GM23338 (cell line): ENCODE results near the gene HLX. TPM values are rescaled to one million over a fixed set of nuclear protein-coding genes. Genes with fewer than 3 reads are reported as not detected.

Source experiments
- ATAC-seq: fragments of 200-7000 bp; cut with Tn5 transposase; 3 replicates; pipeline ENCODE4 v1.9.1; 2020
- DNase-seq: peaks from one replicate; pipeline ENCODE4 v3.0.0-alpha.2; 2015; ENCODE audit warnings: low spot score
- H2AFZ ChIP-seq: fragments of 200-600 bp; sonication (generic); 2 replicates; pipeline ENCODE4 v1.8.0; 2016; ENCODE audit warnings: antibody characterized with exemption, mild to moderate bottlenecking, moderate library complexity
- H3F3A ChIP-seq: fragments of 200-600 bp; sonication (generic); replicated peaks from 2 replicates; pipeline ENCODE4 v1.8.0; 2017; ENCODE audit warnings: antibody characterized with exemption, mixed run types, low read depth
- H3K27ac ChIP-seq: fragments of 200-600 bp; sonication (generic); 2 replicates; pipeline ENCODE4 v1.6.1; 2016; ENCODE audit warnings: low read depth
- H3K27me3 ChIP-seq: fragments of 200-600 bp; sonication (generic); 2 replicates; pipeline ENCODE4 v1.8.0; 2016; ENCODE audit warnings: mild to moderate bottlenecking, mixed run types, moderate library complexity; ENCODE audit not compliant: insufficient read depth
- H3K36me3 ChIP-seq: fragments of 200-600 bp; sonication (generic); 2 replicates; pipeline ENCODE4 v1.8.0; 2016; ENCODE audit warnings: mild to moderate bottlenecking; ENCODE audit not compliant: insufficient read depth
- H3K4me1 ChIP-seq: fragments of 200-600 bp; sonication (generic); 2 replicates; pipeline ENCODE4 v1.8.0; 2016; ENCODE audit warnings: mild to moderate bottlenecking, moderate library complexity; ENCODE audit not compliant: insufficient read depth
- H3K4me2 ChIP-seq: fragments of 200-600 bp; sonication (generic); 2 replicates; pipeline ENCODE4 v1.7.1; 2017; ENCODE audit warnings: mixed run types
- H3K4me3 ChIP-seq: fragments of 200-600 bp; sonication (generic); 2 replicates; pipeline ENCODE4 v1.6.1; 2016; ENCODE audit warnings: mixed run types
- H3K79me2 ChIP-seq: fragments of 200-600 bp; sonication (generic); replicated peaks from 2 replicates; pipeline ENCODE4 v1.8.0; 2017; ENCODE audit warnings: mild to moderate bottlenecking; ENCODE audit not compliant: insufficient read depth
- H3K9me2 ChIP-seq: fragments of 200-600 bp; sonication (generic); 2 replicates; pipeline ENCODE4 v1.8.0; 2017; ENCODE audit not compliant: insufficient read depth
- H4K20me1 ChIP-seq: fragments of 200-600 bp; sonication (generic); replicated peaks from 2 replicates; pipeline ENCODE4 v1.8.0; 2017; ENCODE audit warnings: mild to moderate bottlenecking; ENCODE audit not compliant: insufficient read depth
- H3K27ac Mint-ChIP-seq: 2 replicates; pipeline ENCODE4 v1.8.0; 2020; ENCODE audit warnings: inconsistent platforms, mild to moderate bottlenecking, moderate library complexity, mixed read lengths
- H3K27me3 Mint-ChIP-seq: 3 replicates; pipeline ENCODE4 v1.8.0; 2022; ENCODE audit warnings: low read depth, mild to moderate bottlenecking, moderate library complexity, mixed read lengths, inconsistent platforms; ENCODE audit not compliant: insufficient read depth, poor library complexity
- H3K36me3 Mint-ChIP-seq: 3 replicates; pipeline ENCODE4 v1.8.0; 2021; ENCODE audit warnings: low read depth, mild to moderate bottlenecking, inconsistent platforms, moderate library complexity, mixed read lengths
- H3K4me1 Mint-ChIP-seq: 3 replicates; pipeline ENCODE4 v1.8.0; 2020; ENCODE audit warnings: mild to moderate bottlenecking, inconsistent platforms, mixed read lengths
- H3K4me3 Mint-ChIP-seq: 3 replicates; pipeline ENCODE4 v1.8.0; 2021; ENCODE audit warnings: moderate library complexity, mild to moderate bottlenecking, inconsistent platforms, mixed read lengths
- H3K9me3 Mint-ChIP-seq: 3 replicates; pipeline ENCODE4 v1.8.0; 2020; ENCODE audit warnings: moderate library complexity, mild to moderate bottlenecking, inconsistent platforms, mixed read lengths
- CREB1 ChIP-seq: fragments of 250-450 bp; sonication (Bioruptor Pico); IDR thresholded peaks from 2 replicates; pipeline ENCODE4 v1.5.0; 2020; ENCODE audit warnings: low read depth, mild to moderate bottlenecking, moderate library complexity
- CTCF ChIP-seq, 2 experiments: fragments of 200-600 bp in 1 of 2; sonication (generic) in 1 of 2; conservative IDR thresholded peaks; 2 replicates each; pipeline versions ENCODE4 v1.5.1 to v1.6.1; 2016 to 2017; ENCODE audit warnings: antibody characterized with exemption in 2 of 2, low read depth in 2 of 2, mild to moderate bottlenecking in 2 of 2, moderate library complexity in 1 of 2
- ETS1 ChIP-seq: IDR thresholded peaks from 2 replicates; pipeline ENCODE4 v1.6.1; 2016; ENCODE audit warnings: antibody characterized with exemption
- JUNB ChIP-seq: IDR thresholded peaks from one replicate; pipeline ENCODE4 v1.6.1; 2016; ENCODE audit warnings: antibody characterized with exemption; ENCODE audit not compliant: unreplicated experiment
- REST ChIP-seq: IDR thresholded peaks from one replicate; pipeline ENCODE4 v1.6.1; 2018; ENCODE audit warnings: antibody characterized with exemption; ENCODE audit not compliant: unreplicated experiment
- STAT1 ChIP-seq: IDR thresholded peaks from one replicate; pipeline ENCODE4 v1.6.1; 2016; ENCODE audit warnings: antibody characterized with exemption; ENCODE audit not compliant: unreplicated experiment
- polyA plus RNA-seq: library from polyadenylated mRNA; unstranded; fragments of >200 nt; fragmentation: Nextera tagmentation; extraction: Ambion mirVana; gene quantifications from 2 replicates; pipeline ENCODE4 v1.2.1, GENCODE V29; 2016
- total RNA-seq: library from RNA; depleted of rRNA; stranded (reverse); fragments of >200 nt; shearing (Covaris generic); gene quantifications from 2 replicates; pipeline ENCODE4 v1.2.3, GENCODE V29; 2014

HLX gene
- total and polyA plus RNA-seq, 2 experiments from 2014 or later, result 0.07 TPM; not detected in 1

DNA sequence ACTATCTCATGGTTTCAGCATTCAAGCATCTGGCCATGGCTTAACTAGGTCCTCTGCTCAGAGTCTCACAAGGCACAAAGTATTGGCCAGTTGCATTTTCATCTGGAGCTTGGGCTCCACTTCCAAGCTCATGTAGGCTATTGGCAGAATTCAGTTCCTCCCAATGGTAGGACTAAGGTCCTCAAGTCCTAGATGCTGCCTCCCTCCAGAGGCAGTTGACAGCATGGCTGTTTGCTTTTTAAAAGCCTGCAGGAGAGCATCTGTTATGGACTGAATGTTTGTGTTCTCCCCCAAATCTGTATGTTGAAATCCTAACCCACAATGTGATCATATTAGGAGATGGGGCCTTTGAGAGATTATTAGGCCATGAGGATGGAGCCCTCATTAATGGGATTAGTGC lies 38.0 kb upstream of the HLX start:
- H3K27ac ChIP-seq, result no peak overlapping the region
- ATAC-seq (peak; percentile 56; the same call in 2 of the 3 replicates), DNase-seq (peak; percentile 44)
- H3K27me3 ChIP-seq, result no peaks in the 10 kb centered on the region
- no peak overlapping the region for H2AFZ ChIP-seq
- no peak overlapping the region for H3K4me3 ChIP-seq
- H3F3A ChIP-seq, result no peaks in the 10 kb centered on the region
- no peaks in the 10 kb centered on the region for H3K79me2 ChIP-seq
- Mint-ChIP-seq H3K9me3 (no peaks in the 10 kb centered on the region), H3K4me3 (no peak overlapping the region), H3K36me3 (no peaks in the 10 kb centered on the region), H3K27ac (no peak overlapping the region), H3K4me1 (no peaks in the 10 kb centered on the region; the same call in 2 of the 3 replicates), H3K27me3 (no peaks in the 10 kb centered on the region)
- no peaks in the 10 kb centered on the region for H4K20me1 ChIP-seq
- TF ChIP-seq STAT1 (no peak), CTCF (conservative IDR thresholded peaks at IDR 0.05; ENCODE audit: low read depth in 2 of 2) (peak; percentile 24 to 65), CREB1 (no peak)
- no peaks in the 10 kb centered on the region for H3K36me3 ChIP-seq
- H3K9me2 ChIP-seq, result 0 out of 2 replicates have a peak, but pooled peaks cover 3% of the 10 kb centered on the region
- no peaks in the 10 kb centered on the region for H3K4me1 ChIP-seq
- no peak overlapping the region for H3K4me2 ChIP-seq

DNA sequence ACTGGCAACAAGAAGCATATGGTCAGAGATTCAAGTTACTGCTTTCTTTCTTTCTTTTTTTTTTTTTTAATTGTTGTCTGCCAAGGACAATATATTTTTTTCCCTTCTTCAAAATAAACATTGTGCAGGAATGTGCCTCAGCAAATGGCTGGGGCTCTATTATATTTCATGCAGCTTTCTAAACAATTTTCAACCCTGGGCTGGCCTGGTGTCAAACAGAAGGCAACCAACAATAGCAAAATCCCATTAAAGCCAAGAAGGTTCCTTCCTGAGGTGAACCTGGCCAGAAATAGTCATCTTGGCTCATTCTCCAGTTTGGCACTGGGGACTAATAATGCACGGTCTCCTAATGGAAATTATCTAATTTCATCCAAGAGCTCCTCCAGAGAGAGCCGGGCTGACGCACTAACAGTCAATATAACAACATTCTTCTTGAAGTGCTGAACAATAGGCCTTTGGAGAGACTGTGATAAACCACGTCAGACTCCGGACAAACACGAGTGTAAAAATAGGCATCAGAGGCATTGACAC lies 35.7 kb upstream of the HLX start:
- no peaks in the 10 kb centered on the region; the same call in 2 of the 3 replicates for H3K4me1 Mint-ChIP-seq
- no peak overlapping the region for H3K27ac Mint-ChIP-seq
- Histone ChIP-seq H3K36me3 (no peaks in the 10 kb centered on the region), H2AFZ (no peak overlapping the region), H4K20me1 (no peaks in the 10 kb centered on the region), H3F3A (no peaks in the 10 kb centered on the region), H3K27me3 (no peaks in the 10 kb centered on the region), H3K79me2 (no peaks in the 10 kb centered on the region), H3K4me1 (no peaks in the 10 kb centered on the region), H3K9me2 (0 out of 2 replicates have a peak, but pooled peaks cover 3% of the 10 kb centered on the region), H3K4me3 (no peak overlapping the region), H3K4me2 (no peak overlapping the region), H3K27ac (no peak overlapping the region)
- TF ChIP-seq ETS1, result no peak
- TF ChIP-seq CREB1, result no peak
- no peak for TF ChIP-seq REST
- TF ChIP-seq JUNB, result no peak
- ATAC-seq, result no peak
- H3K27me3 Mint-ChIP-seq, result no peaks in the 10 kb centered on the region
- no peaks in the 10 kb centered on the region for H3K9me3 Mint-ChIP-seq
- no peaks in the 10 kb centered on the region for H3K36me3 Mint-ChIP-seq
- H3K4me3 Mint-ChIP-seq, result no peak overlapping the region
- DNase-seq, result no peak
